ENCODE results near the gene DDRGK1. TPM values are rescaled to one million over a fixed set of nuclear protein-coding genes. Genes with fewer than 3 reads are reported as not detected.

Gene DDRGK1
- polyA plus RNA-seq, 1 donor from 2014 or later = 67.6 TPM

GRCh38 chr20:3172126-3172932, 32.2 kb downstream of the DDRGK1 start:
- Histone ChIP-seq H4K20me1 (ENCODE audit: insufficient read depth) (no peaks in the 10 kb centered on the region), H3K9me2 (ENCODE audit: insufficient read depth, low read length) (no peaks in the 10 kb centered on the region), H3F3A (ENCODE audit: insufficient read depth, low read length, poor library complexity, severe bottlenecking) (no peaks in the 10 kb centered on the region), H3K27ac (ENCODE audit: low read length) (peak overlapping the region; percentile 87), H3K9ac (ENCODE audit: low read length) (peak overlapping the region; percentile 94), H3K4me2 (ENCODE audit: low read length) (peak overlapping the region; percentile 98), H3K36me3 (ENCODE audit: insufficient read depth, low read length) (no peaks in the 10 kb centered on the region), H3K4me3 (ENCODE audit: low read length) (peak overlapping the region; percentile 84), H3K79me2 (replicated peaks; ENCODE audit: insufficient read depth, low read length) (peaks cover 5% of the 10 kb centered on the region), H3K27me3 (ENCODE audit: insufficient read depth, low read depth, low read length) (no peaks in the 10 kb centered on the region), H3K9me3 (ENCODE audit: low read length) (no peaks in the 10 kb centered on the region), H2AFZ (ENCODE audit: low read depth, low read length) (peak overlapping the region; percentile 25)
- no peak for TF ChIP-seq RAD21 (conservative IDR thresholded peaks at IDR 0.05)
- TF ChIP-seq POLR2AphosphoS5 (IDR thresholded peaks at IDR 0.05) = no peak
- TF ChIP-seq, protein P1, sequence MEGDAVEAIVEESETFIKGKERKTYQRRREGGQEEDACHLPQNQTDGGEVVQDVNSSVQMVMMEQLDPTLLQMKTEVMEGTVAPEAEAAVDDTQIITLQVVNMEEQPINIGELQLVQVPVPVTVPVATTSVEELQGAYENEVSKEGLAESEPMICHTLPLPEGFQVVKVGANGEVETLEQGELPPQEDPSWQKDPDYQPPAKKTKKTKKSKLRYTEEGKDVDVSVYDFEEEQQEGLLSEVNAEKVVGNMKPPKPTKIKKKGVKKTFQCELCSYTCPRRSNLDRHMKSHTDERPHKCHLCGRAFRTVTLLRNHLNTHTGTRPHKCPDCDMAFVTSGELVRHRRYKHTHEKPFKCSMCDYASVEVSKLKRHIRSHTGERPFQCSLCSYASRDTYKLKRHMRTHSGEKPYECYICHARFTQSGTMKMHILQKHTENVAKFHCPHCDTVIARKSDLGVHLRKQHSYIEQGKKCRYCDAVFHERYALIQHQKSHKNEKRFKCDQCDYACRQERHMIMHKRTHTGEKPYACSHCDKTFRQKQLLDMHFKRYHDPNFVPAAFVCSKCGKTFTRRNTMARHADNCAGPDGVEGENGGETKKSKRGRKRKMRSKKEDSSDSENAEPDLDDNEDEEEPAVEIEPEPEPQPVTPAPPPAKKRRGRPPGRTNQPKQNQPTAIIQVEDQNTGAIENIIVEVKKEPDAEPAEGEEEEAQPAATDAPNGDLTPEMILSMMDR (IDR thresholded peaks at IDR 0.05; ENCODE audit: poor library complexity, severe bottlenecking) = no peak
- TF ChIP-seq EZH2 (IDR thresholded peaks at IDR 0.05; ENCODE audit: borderline replicate concordance, insufficient read depth, low read length, poor library complexity, severe bottlenecking) = no peak
- no peak for TF ChIP-seq EP300 (conservative IDR thresholded peaks at IDR 0.05; ENCODE audit: poor library complexity, severe bottlenecking)
- TF ChIP-seq MXI1 (conservative IDR thresholded peaks at IDR 0.05; ENCODE audit: poor library complexity, severe bottlenecking) = no peak
- TF ChIP-seq TAF1 (IDR thresholded peaks at IDR 0.05; ENCODE audit: low read depth) = no peak
- no peak for TF ChIP-seq SMC3 (conservative IDR thresholded peaks at IDR 0.05; ENCODE audit: poor library complexity)

- Histone ChIP-seq H3K27me3 (ENCODE audit: insufficient read depth, low read depth, low read length) (no peaks in the 10 kb centered on the region), H2AFZ (ENCODE audit: low read depth, low read length) (no peak overlapping the region), H3K9me3 (ENCODE audit: low read length) (no peaks in the 10 kb centered on the region), H3K27ac (ENCODE audit: low read length) (no peak overlapping the region), H3F3A (ENCODE audit: insufficient read depth, low read length, poor library complexity, severe bottlenecking) (no peaks in the 10 kb centered on the region), H3K79me2 (replicated peaks; ENCODE audit: insufficient read depth, low read length) (peaks cover 5% of the 10 kb centered on the region), H3K36me3 (ENCODE audit: insufficient read depth, low read length) (no peaks in the 10 kb centered on the region), H3K9ac (ENCODE audit: low read length) (peak overlapping the region; percentile 94), H3K4me2 (ENCODE audit: low read length) (peak overlapping the region; percentile 98), H3K9me2 (ENCODE audit: insufficient read depth, low read length) (no peaks in the 10 kb centered on the region), H3K4me3 (ENCODE audit: low read length) (peak overlapping the region; percentile 84), H4K20me1 (ENCODE audit: insufficient read depth) (no peaks in the 10 kb centered on the region)
- TF ChIP-seq EP300 (conservative IDR thresholded peaks at IDR 0.05; ENCODE audit: poor library complexity, severe bottlenecking) (no peak), EZH2 (IDR thresholded peaks at IDR 0.05; ENCODE audit: borderline replicate concordance, insufficient read depth, low read length, poor library complexity, severe bottlenecking) (no peak), POLR2AphosphoS5 (IDR thresholded peaks at IDR 0.05) (no peak), SMC3 (conservative IDR thresholded peaks at IDR 0.05; ENCODE audit: poor library complexity) (no peak), RAD21 (conservative IDR thresholded peaks at IDR 0.05) (no peak)
Observed at GRCh38 chr20:3171391-3172125, 32.9 kb downstream of the DDRGK1 start.
